Suprapubic skin (tissue), 4 donors: ENCODE results near the gene GREB1L. TPM values are rescaled to one million over a fixed set of nuclear protein-coding genes. Genes with fewer than 3 reads are reported as not detected.

Experiments
- DNase-seq, 2 donors: peaks; one replicate each; pipeline ENCODE4 v3.0.0-alpha.2; 2019; ENCODE audit warnings: low spot score in 2 of 2
- H3K27ac ChIP-seq: fragments of 200-600 bp; sonication (generic); one replicate; pipeline ENCODE4 v1.5.1; 2019
- H3K27me3 ChIP-seq: fragments of 200-600 bp; sonication (generic); one replicate; pipeline ENCODE4 v1.5.1; 2019
- H3K36me3 ChIP-seq: fragments of 200-600 bp; sonication (generic); one replicate; pipeline ENCODE4 v1.5.1; 2019
- H3K4me1 ChIP-seq: fragments of 200-600 bp; sonication (generic); one replicate; pipeline ENCODE4 v1.5.1; 2019
- H3K4me3 ChIP-seq: fragments of 200-600 bp; sonication (generic); one replicate; pipeline ENCODE4 v1.5.1; 2019; ENCODE audit warnings: mild to moderate bottlenecking
- H3K9me3 ChIP-seq: fragments of 200-600 bp; sonication (generic); one replicate; pipeline ENCODE4 v1.5.1; 2019
- EP300 ChIP-seq: sonication (generic); formaldehyde crosslinking; IDR thresholded peaks from one replicate; pipeline ENCODE4 v1.6.1; 2017; ENCODE audit warnings: antibody characterized with exemption
- POLR2A ChIP-seq, 2 donors: fragments of 450-650 bp; IDR thresholded peaks; one replicate each; pipeline ENCODE4 v1.6.1; 2017; ENCODE audit warnings: antibody characterized with exemption in 2 of 2, mild to moderate bottlenecking in 2 of 2, moderate library complexity in 2 of 2
- POLR2AphosphoS5 ChIP-seq, 3 donors: sonication (generic); formaldehyde crosslinking; IDR thresholded peaks; one replicate each; pipeline ENCODE4 v1.6.1; 2017; ENCODE audit warnings: antibody characterized with exemption in 3 of 3
- WGBS: methylation state at CpG from one replicate; pipeline ENCODE4 v1.1.5; 2018; 5-methylcytosine and 5-hydroxymethylcytosine counted together
- total RNA-seq, 4 donors: library from RNA; depleted of rRNA; stranded (reverse); fragments of >200 nt; gene quantifications; one replicate each; pipeline ENCODE4 v1.1.0, GENCODE V29; 2016
- TF ChIP-seq, protein P1 (sequence below), 2 donors: fragments of 200-600 bp in 1 of 2; fragments of 450-650 bp in 1 of 2; sonication (generic) in 1 of 2; IDR thresholded peaks; one replicate each; pipeline ENCODE4 v1.5.1; 2016 to 2019; ENCODE audit warnings: antibody characterized with exemption in 2 of 2, mild to moderate bottlenecking in 1 of 2, moderate library complexity in 1 of 2

Gene GREB1L
- total RNA-seq, 4 donors from 2014 or later = 1.6 to 7.6 (median 3.7) TPM

DNA sequence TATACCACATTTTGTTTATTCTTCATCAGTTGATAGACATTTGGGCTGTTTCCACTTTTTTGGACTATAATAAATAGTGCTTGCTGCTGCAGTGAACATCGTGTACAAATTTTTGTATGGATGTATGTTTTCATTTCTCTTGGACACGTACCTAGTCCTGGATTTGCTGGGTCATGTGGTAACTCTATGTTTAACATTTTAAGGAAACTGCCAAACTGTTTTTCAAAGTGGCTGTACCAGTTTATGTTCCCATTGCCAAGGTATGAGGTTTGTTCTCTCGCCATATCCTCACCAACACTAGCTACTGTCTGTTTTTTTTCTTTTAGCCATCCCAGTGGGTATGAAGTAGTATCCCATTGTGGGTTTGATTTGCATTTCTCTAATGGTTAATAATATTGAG lies 42.5 kb downstream of the GREB1L start:
- H3K27ac ChIP-seq = no peak overlapping the region
- TF ChIP-seq EP300 = no peak
- TF ChIP-seq POLR2A (IDR thresholded peaks at IDR 0.05) = no peak
- TF ChIP-seq POLR2AphosphoS5 (IDR thresholded peaks at IDR 0.05) = no peak
- TF ChIP-seq, protein P1, sequence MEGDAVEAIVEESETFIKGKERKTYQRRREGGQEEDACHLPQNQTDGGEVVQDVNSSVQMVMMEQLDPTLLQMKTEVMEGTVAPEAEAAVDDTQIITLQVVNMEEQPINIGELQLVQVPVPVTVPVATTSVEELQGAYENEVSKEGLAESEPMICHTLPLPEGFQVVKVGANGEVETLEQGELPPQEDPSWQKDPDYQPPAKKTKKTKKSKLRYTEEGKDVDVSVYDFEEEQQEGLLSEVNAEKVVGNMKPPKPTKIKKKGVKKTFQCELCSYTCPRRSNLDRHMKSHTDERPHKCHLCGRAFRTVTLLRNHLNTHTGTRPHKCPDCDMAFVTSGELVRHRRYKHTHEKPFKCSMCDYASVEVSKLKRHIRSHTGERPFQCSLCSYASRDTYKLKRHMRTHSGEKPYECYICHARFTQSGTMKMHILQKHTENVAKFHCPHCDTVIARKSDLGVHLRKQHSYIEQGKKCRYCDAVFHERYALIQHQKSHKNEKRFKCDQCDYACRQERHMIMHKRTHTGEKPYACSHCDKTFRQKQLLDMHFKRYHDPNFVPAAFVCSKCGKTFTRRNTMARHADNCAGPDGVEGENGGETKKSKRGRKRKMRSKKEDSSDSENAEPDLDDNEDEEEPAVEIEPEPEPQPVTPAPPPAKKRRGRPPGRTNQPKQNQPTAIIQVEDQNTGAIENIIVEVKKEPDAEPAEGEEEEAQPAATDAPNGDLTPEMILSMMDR (IDR thresholded peaks at IDR 0.05) = no peak
- no peaks in the 10 kb centered on the region for H3K4me1 ChIP-seq
- 81% methylated on average over 3 of the region's 3 CpGs for WGBS
- no peaks in the 10 kb centered on the region for H3K36me3 ChIP-seq
- H3K9me3 ChIP-seq = no peaks in the 10 kb centered on the region
- no peaks in the 10 kb centered on the region for H3K27me3 ChIP-seq
- no peak overlapping the region for H3K4me3 ChIP-seq
- DNase-seq = no peak

DNA sequence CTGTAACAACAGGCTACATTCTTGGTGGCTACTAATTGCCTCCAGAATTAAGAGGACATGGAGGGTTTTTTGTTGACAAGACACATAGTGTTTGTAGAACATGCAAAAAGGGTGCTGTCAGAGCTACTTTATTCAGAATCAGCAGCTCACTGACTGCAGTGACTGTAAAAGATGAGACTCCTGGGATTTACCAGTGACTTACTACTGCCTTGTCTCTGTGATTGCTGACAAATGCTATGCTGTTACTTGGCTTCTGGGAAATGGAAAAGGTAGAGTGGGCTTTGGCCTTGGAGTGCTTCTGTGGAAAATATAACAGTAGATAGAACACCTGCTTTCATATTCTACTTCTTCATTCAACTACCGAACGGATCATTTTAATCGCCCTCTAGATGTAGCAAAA lies 47.8 kb downstream of the GREB1L start:
- H3K36me3 ChIP-seq = no peaks in the 10 kb centered on the region
- no peak overlapping the region for H3K4me3 ChIP-seq
- no peak for DNase-seq
- H3K27me3 ChIP-seq = no peaks in the 10 kb centered on the region
- H3K27ac ChIP-seq = no peak overlapping the region
- no peak for TF ChIP-seq POLR2A (IDR thresholded peaks at IDR 0.05)
- TF ChIP-seq, protein P1 (IDR thresholded peaks at IDR 0.05) = no peak
- TF ChIP-seq POLR2AphosphoS5 (IDR thresholded peaks at IDR 0.05) = no peak
- no peak for TF ChIP-seq EP300
- no peaks in the 10 kb centered on the region for H3K4me1 ChIP-seq
- no peaks in the 10 kb centered on the region for H3K9me3 ChIP-seq
- WGBS = 92% methylated on average over 3 of the region's 3 CpGs

DNA sequence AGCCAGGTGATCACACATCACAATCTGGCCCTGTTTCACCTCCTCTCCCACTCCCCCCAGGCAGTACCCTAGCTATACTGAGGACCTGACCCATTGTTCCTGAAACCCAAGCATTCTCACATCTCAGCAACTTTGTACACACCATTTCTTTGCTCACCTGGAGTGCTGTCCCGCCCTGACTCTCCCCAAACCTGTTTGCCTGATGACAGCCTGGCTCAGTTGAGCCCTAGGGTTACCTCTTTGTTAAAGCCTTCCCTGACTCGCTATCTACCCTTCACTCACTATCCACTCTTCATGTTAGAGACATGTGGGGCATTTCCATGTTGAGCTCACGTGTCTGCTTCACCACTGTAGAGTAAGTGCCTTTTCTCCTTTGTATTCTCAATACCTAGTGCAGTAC lies 49.1 kb downstream of the GREB1L start:
- TF ChIP-seq EP300 = no peak
- WGBS = 72% methylated on average over 3 of the region's 3 CpGs
- no peaks in the 10 kb centered on the region for H3K27me3 ChIP-seq
- no peak overlapping the region for H3K4me3 ChIP-seq
- H3K36me3 ChIP-seq = no peaks in the 10 kb centered on the region
- no peak for DNase-seq
- no peaks in the 10 kb centered on the region for H3K4me1 ChIP-seq
- H3K27ac ChIP-seq = no peak overlapping the region
- H3K9me3 ChIP-seq = no peaks in the 10 kb centered on the region

DNA sequence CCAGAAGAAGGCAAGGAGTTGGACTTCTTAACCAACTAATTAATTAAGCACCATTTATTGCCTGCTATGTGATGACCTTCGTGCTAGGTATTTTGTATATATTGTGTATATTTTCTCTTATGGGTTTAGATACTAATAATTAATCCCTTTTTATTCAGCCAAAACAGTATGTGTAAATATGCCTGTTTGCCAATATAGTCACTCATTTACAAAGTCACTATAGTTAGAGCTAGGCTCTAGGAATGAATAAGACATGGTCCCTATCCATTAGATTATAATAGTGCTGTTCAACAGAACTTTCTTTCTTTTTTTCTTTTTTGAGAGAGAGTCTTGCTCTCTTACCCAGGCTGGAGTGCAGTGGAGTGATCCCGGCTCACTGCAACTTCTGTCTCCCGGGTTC lies 51.4 kb downstream of the GREB1L start:
- Histone ChIP-seq H3K27me3 (no peaks in the 10 kb centered on the region), H3K36me3 (no peaks in the 10 kb centered on the region), H3K4me1 (no peaks in the 10 kb centered on the region), H3K9me3 (no peaks in the 10 kb centered on the region), H3K4me3 (no peak overlapping the region), H3K27ac (no peak overlapping the region)
- DNase-seq = no peak
- TF ChIP-seq, protein P1 (IDR thresholded peaks at IDR 0.05) = no peak
- TF ChIP-seq POLR2A (IDR thresholded peaks at IDR 0.05) = no peak
- TF ChIP-seq POLR2AphosphoS5 (IDR thresholded peaks at IDR 0.05) = no peak
- no peak for TF ChIP-seq EP300
- WGBS = 89% methylated on average over 3 of the region's 3 CpGs

DNA sequence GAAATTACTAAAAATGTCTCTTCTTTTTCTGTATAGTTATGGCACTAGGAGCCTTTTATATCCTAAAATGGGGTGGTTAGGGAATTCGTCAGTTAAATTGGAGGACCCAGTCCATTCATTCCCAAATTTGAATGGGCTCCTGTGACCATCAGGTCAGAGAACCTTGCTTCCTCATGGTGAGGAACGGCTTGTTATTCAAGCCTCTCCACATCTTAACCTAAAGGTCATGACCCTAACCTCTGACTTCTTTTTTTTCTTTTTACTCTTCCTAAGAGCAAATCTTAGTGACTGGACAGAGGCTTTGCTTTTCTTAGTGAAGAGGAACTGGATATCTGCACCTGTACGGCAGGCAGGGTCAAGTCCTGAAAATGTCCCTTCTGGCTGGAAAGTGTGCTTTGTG lies 53.1 kb downstream of the GREB1L start:
- no peak overlapping the region for H3K27ac ChIP-seq
- no peaks in the 10 kb centered on the region for H3K27me3 ChIP-seq
- H3K9me3 ChIP-seq = no peaks in the 10 kb centered on the region
- no peak overlapping the region for H3K4me3 ChIP-seq
- DNase-seq = no peak
- TF ChIP-seq POLR2AphosphoS5 (IDR thresholded peaks at IDR 0.05) (no peak), EP300 (no peak), POLR2A (IDR thresholded peaks at IDR 0.05) (no peak)
- TF ChIP-seq, protein P1 (IDR thresholded peaks at IDR 0.05) = no peak
- H3K36me3 ChIP-seq = no peaks in the 10 kb centered on the region
- H3K4me1 ChIP-seq = no peaks in the 10 kb centered on the region
- WGBS = 77% methylated on average over 3 of the region's 3 CpGs

DNA sequence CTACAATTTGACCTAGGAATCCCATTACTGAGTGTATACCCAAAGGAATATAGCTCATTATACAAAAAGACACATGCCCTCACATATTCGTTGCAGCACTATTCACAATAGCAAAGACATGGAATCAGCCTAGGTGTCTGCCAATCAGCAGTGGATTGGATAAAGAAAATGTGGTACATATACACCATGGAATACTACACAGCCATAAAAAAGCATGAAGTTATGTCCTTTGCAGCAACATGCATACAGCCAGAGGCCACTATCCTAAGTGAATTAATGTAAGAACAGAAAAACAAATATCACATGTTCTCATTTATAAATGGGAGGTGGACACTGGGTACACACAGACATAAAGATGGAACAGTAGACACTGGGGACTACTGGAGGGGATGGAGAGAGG lies 54.0 kb downstream of the GREB1L start:
- TF ChIP-seq POLR2AphosphoS5 (IDR thresholded peaks at IDR 0.05) (no peak), POLR2A (IDR thresholded peaks at IDR 0.05) (no peak), EP300 (no peak)
- TF ChIP-seq, protein P1 (IDR thresholded peaks at IDR 0.05) = no peak
- no peak for DNase-seq
- 93% methylated on average over 1 of the region's 1 CpG for WGBS
- H3K9me3 ChIP-seq = no peaks in the 10 kb centered on the region
- H3K27me3 ChIP-seq = no peaks in the 10 kb centered on the region
- H3K4me1 ChIP-seq = no peaks in the 10 kb centered on the region
- no peak overlapping the region for H3K4me3 ChIP-seq
- H3K27ac ChIP-seq = no peak overlapping the region
- H3K36me3 ChIP-seq = no peaks in the 10 kb centered on the region
